ENCODE results near the gene AQP2. TPM values are rescaled to one million over a fixed set of nuclear protein-coding genes. Genes with fewer than 3 reads are reported as not detected.

The AQP2 gene
- total RNA-seq, 2 experiments from 2014 or later, result not detected

- no peak for TF ChIP-seq CTCF (conservative IDR thresholded peaks at IDR 0.05; ENCODE audit: low read length)
- no peak for TF ChIP-seq EZH2phosphoT487 (IDR thresholded peaks at IDR 0.05; ENCODE audit: borderline replicate concordance, low read depth, low read length)
- intact Hi-C loops (cut with micrococcal nuclease; ENCODE audit: unreplicated experiment), result loop anchor here (2.0 to 10.0 kb wide), 2 partner anchors 79 to 167 kb away; no protein-coding TSS in a partner anchor
- H3K9me3 ChIP-seq (ENCODE audit: low read length), result no peaks in the 10 kb centered on the region
- no peaks in the 10 kb centered on the region for H3K9me2 ChIP-seq (ENCODE audit: insufficient read depth, low read length)
- no peaks in the 10 kb centered on the region for H4K20me1 ChIP-seq (ENCODE audit: insufficient read depth, low read length)
- ChIA-PET CTCF (ENCODE audit: unreplicated experiment) (no interaction called here), POLR2A (no interaction called here)
- no peak overlapping the region for H3K4me2 ChIP-seq (ENCODE audit: low read length)
- H3K4me1 ChIP-seq (ENCODE audit: insufficient read depth, low read length, poor library complexity, severe bottlenecking), result peaks cover 20% of the 10 kb centered on the region
- no peak overlapping the region for H3K27ac ChIP-seq (ENCODE audit: low read depth, low read length, poor library complexity, severe bottlenecking)
- no peaks in the 10 kb centered on the region for H3K36me3 ChIP-seq (ENCODE audit: insufficient read depth, low read length)
- H3K4me3 ChIP-seq (ENCODE audit: low read depth, low read length, poor library complexity, severe bottlenecking), result no peak overlapping the region
- H3K79me2 ChIP-seq (ENCODE audit: insufficient read depth, low read depth, low read length), result no peaks in the 10 kb centered on the region
- H2AFZ ChIP-seq (ENCODE audit: low read length), result no peak overlapping the region
- no peak for DNase-seq (ENCODE audit: low spot score)
- no TSS peak for BruUV-seq (replicated peaks)
Observed at GRCh38 chr12:49944046-49944445, 6.5 kb upstream of the AQP2 start.

GRCh38 chr12:49944718-49945117 lies 5.8 kb upstream of the AQP2 start:
- ChIA-PET CTCF (ENCODE audit: unreplicated experiment) (no interaction called here), POLR2A (no interaction called here)
- no peaks in the 10 kb centered on the region for H4K20me1 ChIP-seq (ENCODE audit: insufficient read depth, low read length)
- no peak for DNase-seq (ENCODE audit: low spot score)
- H3K9me2 ChIP-seq (ENCODE audit: insufficient read depth, low read length), result no peaks in the 10 kb centered on the region
- no peaks in the 10 kb centered on the region for H3K36me3 ChIP-seq (ENCODE audit: insufficient read depth, low read length)
- H3K9me3 ChIP-seq (ENCODE audit: low read length), result no peaks in the 10 kb centered on the region
- H3K4me1 ChIP-seq (ENCODE audit: insufficient read depth, low read length, poor library complexity, severe bottlenecking), result peaks cover 20% of the 10 kb centered on the region
- H3K4me3 ChIP-seq (ENCODE audit: low read depth, low read length, poor library complexity, severe bottlenecking), result no peak overlapping the region
- no peak for TF ChIP-seq EZH2phosphoT487 (IDR thresholded peaks at IDR 0.05; ENCODE audit: borderline replicate concordance, low read depth, low read length)
- intact Hi-C loops (cut with micrococcal nuclease; ENCODE audit: unreplicated experiment), result loop anchor here (2.0 to 10.0 kb wide), 2 partner anchors 80 to 168 kb away; no protein-coding TSS in a partner anchor
- H2AFZ ChIP-seq (ENCODE audit: low read length), result peak overlapping the region; percentile 60; the same call in 1 of the 2 replicates
- no TSS peak for BruUV-seq (replicated peaks)
- H3K4me2 ChIP-seq (ENCODE audit: low read length), result 0 out of 2 replicates have a peak overlapping the region, but pooled peaks have one; percentile 45
- no peaks in the 10 kb centered on the region for H3K79me2 ChIP-seq (ENCODE audit: insufficient read depth, low read depth, low read length)
- H3K27ac ChIP-seq (ENCODE audit: low read depth, low read length, poor library complexity, severe bottlenecking), result no peak overlapping the region

GRCh38 chr12:49945394-49946080 lies 5.0 kb upstream of the AQP2 start:
- no TSS peak for BruUV-seq (replicated peaks)
- peak; percentile 88 for TF ChIP-seq CTCF (conservative IDR thresholded peaks at IDR 0.05; ENCODE audit: low read length)
- no peak for TF ChIP-seq EZH2phosphoT487 (IDR thresholded peaks at IDR 0.05; ENCODE audit: borderline replicate concordance, low read depth, low read length)
- peak overlapping the region; percentile 45 for H3K4me2 ChIP-seq (ENCODE audit: low read length)

More at GRCh38 chr12:49945394-49946080, 5.0 kb upstream of the AQP2 start:
- Histone ChIP-seq H3K9me2 (ENCODE audit: insufficient read depth, low read length) (no peaks in the 10 kb centered on the region), H4K20me1 (ENCODE audit: insufficient read depth, low read length) (no peaks in the 10 kb centered on the region), H3K79me2 (ENCODE audit: insufficient read depth, low read depth, low read length) (no peaks in the 10 kb centered on the region), H2AFZ (ENCODE audit: low read length) (peak overlapping the region; percentile 60; the same call in 1 of the 2 replicates), H3K4me3 (ENCODE audit: low read depth, low read length, poor library complexity, severe bottlenecking) (peak overlapping the region; percentile 24), H3K9me3 (ENCODE audit: low read length) (no peaks in the 10 kb centered on the region), H3K36me3 (ENCODE audit: insufficient read depth, low read length) (no peaks in the 10 kb centered on the region), H3K4me1 (ENCODE audit: insufficient read depth, low read length, poor library complexity, severe bottlenecking) (peaks cover 20% of the 10 kb centered on the region), H3K27ac (ENCODE audit: low read depth, low read length, poor library complexity, severe bottlenecking) (no peak overlapping the region)
- CTCF ChIA-PET (ENCODE audit: unreplicated experiment), result interaction anchor here (1.0 to 1.1 kb wide), 3 partner anchors 39 to 134 kb away, joined by 3 read pairs; no protein-coding TSS in a partner anchor
- intact Hi-C loops (cut with micrococcal nuclease; ENCODE audit: unreplicated experiment), result loop anchor here (2.0 to 10.0 kb wide), 2 partner anchors 81 to 169 kb away; no protein-coding TSS in a partner anchor
- DNase-seq (ENCODE audit: low spot score), result peak; percentile 75
- POLR2A ChIA-PET, result interaction anchor here (0.6 to 1.2 kb wide), 2 partner anchors 18 to 139 kb away, joined by 3 read pairs; partner anchors contain the start of gene SMARCD1
